Activated naive CD8-positive, alpha-beta T cell treated with anti-CD3 and anti-CD28 coated beads, Interleukin-2, amount 10 ng/mL, durations not matched to agents 7 days and 5 days (primary cell): ENCODE data around the gene CCDC15. TPM values are rescaled to one million over a fixed set of nuclear protein-coding genes. Genes with fewer than 3 reads are reported as not detected.

Experiments used
- ATAC-seq: fragments of 150-1000 bp; cut with Tn5 transposase; one replicate; pipeline ENCODE4 v1.10.0; 2021; ENCODE audit warnings: low read depth, moderate library complexity
- POLR2A ChIA-PET: fragments of 350-600 bp; sonication (Branson Sonifier 250); formaldehyde crosslinking; loops from one replicate; lab custom pipeline; 2021; ENCODE audit warnings: antibody characterized with exemption; lab: Charles Lee
- DNase-seq: peaks from one replicate; pipeline ENCODE4 v3.0.0; 2021
- H3K27ac Mint-ChIP-seq: one replicate; pipeline ENCODE4 v1.8.0; 2022; ENCODE audit warnings: mild to moderate bottlenecking, mixed read lengths
- H3K27me3 Mint-ChIP-seq: one replicate; pipeline ENCODE4 v1.8.0; 2022; ENCODE audit warnings: mild to moderate bottlenecking, moderate library complexity, mixed read lengths
- H3K36me3 Mint-ChIP-seq: one replicate; pipeline ENCODE4 v1.8.0; 2021; ENCODE audit warnings: mild to moderate bottlenecking, mixed read lengths
- H3K4me1 Mint-ChIP-seq: one replicate; pipeline ENCODE4 v1.8.0; 2021; ENCODE audit warnings: mixed read lengths
- H3K4me3 Mint-ChIP-seq: one replicate; pipeline ENCODE4 v1.8.0; 2022; ENCODE audit warnings: mild to moderate bottlenecking, moderate library complexity, mixed read lengths
- H3K9me3 Mint-ChIP-seq: one replicate; pipeline ENCODE4 v1.8.0; 2021; ENCODE audit warnings: mixed read lengths
- total RNA-seq, 2 experiments: library from RNA; stranded (reverse); gene quantifications; one replicate each; pipeline ENCODE4 v1.2.3, GENCODE V29; 2021

Gene CCDC15
- 1 to 10 TPM; 5.9 to 6.6 TPM for total RNA-seq

- ATAC-seq: peak; percentile 85
- H3K9me3 Mint-ChIP-seq: peaks cover 3% of the 10 kb centered on the region
Measured at GRCh38 chr11:124953753-124954589, at the start of gene CCDC15. Gene CCDC15 (plus strand): TSS chr11:124954202. CDS start chr11:124954733, 531 bp downstream.

GRCh38 chr11:124915541-124916369 lies 38.2 kb upstream of the CCDC15 start:
- POLR2A ChIA-PET: no interaction called here
- H3K27me3 Mint-ChIP-seq: peaks cover 8% of the 10 kb centered on the region
- H3K9me3 Mint-ChIP-seq: peaks cover 9% of the 10 kb centered on the region
- H3K4me3 Mint-ChIP-seq: no peak overlapping the region
- peaks cover 5% of the 10 kb centered on the region for H3K4me1 Mint-ChIP-seq
- no peak overlapping the region for H3K27ac Mint-ChIP-seq
- ATAC-seq (no peak), DNase-seq (no peak)
- H3K36me3 Mint-ChIP-seq: peaks cover 8% of the 10 kb centered on the region

More at GRCh38 chr11:124953753-124954589, at the start of gene CCDC15:
- POLR2A ChIA-PET: interaction anchor here (0.8 to 2.7 kb wide), 18 partner anchors 10 to 934 kb away, joined by 3 to 20 read pairs (median 4); partner anchors contain the start of genes HEPACAM, HYLS1, ROBO4 and SIAE
- Mint-ChIP-seq H3K27ac (no peak within 1 kb of the TSS), H3K36me3 (peaks cover 7% of the 10 kb centered on the region), H3K4me1 (peaks cover 11% of the 10 kb centered on the region), H3K4me3 (no peak within 1 kb of the TSS), H3K27me3 (no peaks in the 10 kb centered on the region)
- DNase-seq: peak; percentile 91

- Mint-ChIP-seq H3K4me1 (peaks cover 5% of the 10 kb centered on the region), H3K36me3 (peaks cover 8% of the 10 kb centered on the region), H3K4me3 (no peak overlapping the region), H3K9me3 (peaks cover 7% of the 10 kb centered on the region), H3K27ac (no peak overlapping the region), H3K27me3 (peaks cover 8% of the 10 kb centered on the region)
- DNase-seq (no peak), ATAC-seq (no peak)
- POLR2A ChIA-PET: interaction anchor here (1.2 kb wide), 1 partner anchor 37 kb away, joined by 4 read pairs; the partner anchor contains the start of gene CCDC15
Measured at GRCh38 chr11:124916370-124916710, 37.7 kb upstream of the CCDC15 start.

GRCh38 chr11:124917115-124917637 lies 36.8 kb upstream of the CCDC15 start:
- H3K4me3 Mint-ChIP-seq: no peak overlapping the region
- POLR2A ChIA-PET: interaction anchor here (1.2 kb wide), 1 partner anchor 37 kb away, joined by 4 read pairs; the partner anchor contains the start of gene CCDC15
- no peak for ATAC-seq
- peaks cover 8% of the 10 kb centered on the region for H3K27me3 Mint-ChIP-seq
- H3K36me3 Mint-ChIP-seq: peaks cover 4% of the 10 kb centered on the region
- H3K27ac Mint-ChIP-seq: no peak overlapping the region
- no peak for DNase-seq
- peaks cover 1% of the 10 kb centered on the region for H3K9me3 Mint-ChIP-seq
- H3K4me1 Mint-ChIP-seq: peaks cover 7% of the 10 kb centered on the region

- POLR2A ChIA-PET: interaction anchor here (1.1 kb wide), 1 partner anchor 32 kb away, joined by 3 read pairs; no protein-coding TSS in a partner anchor
- ATAC-seq: no peak
- peaks cover 5% of the 10 kb centered on the region for H3K27me3 Mint-ChIP-seq
- H3K9me3 Mint-ChIP-seq: peaks cover 1% of the 10 kb centered on the region
- H3K27ac Mint-ChIP-seq: peak within 1 kb of the TSS; percentile 50
- no peak for DNase-seq
- no peak within 1 kb of the TSS for H3K4me3 Mint-ChIP-seq
- peaks cover 21% of the 10 kb centered on the region for H3K4me1 Mint-ChIP-seq
- peaks cover 4% of the 10 kb centered on the region for H3K36me3 Mint-ChIP-seq
Measured at GRCh38 chr11:124918950-124919349, 35.1 kb upstream of the CCDC15 start, which contains the start of gene HEPN1. Gene HEPN1 (plus strand): TSS chr11:124919250.

GRCh38 chr11:124919898-124920297 lies 34.1 kb upstream of the CCDC15 start:
- H3K36me3 Mint-ChIP-seq: peaks cover 4% of the 10 kb centered on the region
- H3K27me3 Mint-ChIP-seq: peaks cover 5% of the 10 kb centered on the region
- POLR2A ChIA-PET: interaction anchor here (0.9 to 1.8 kb wide), 4 partner anchors 31 to 44 kb away, joined by 3 to 20 read pairs (median 3); partner anchors contain the start of gene CCDC15
- ATAC-seq (no peak), DNase-seq (no peak)
- H3K4me3 Mint-ChIP-seq: no peak overlapping the region
- peaks cover 1% of the 10 kb centered on the region for H3K9me3 Mint-ChIP-seq
- peaks cover 23% of the 10 kb centered on the region for H3K4me1 Mint-ChIP-seq
- no peak overlapping the region for H3K27ac Mint-ChIP-seq

GRCh38 chr11:124920356-124920755 lies 33.6 kb upstream of the CCDC15 start:
- ATAC-seq (no peak), DNase-seq (no peak)
- Mint-ChIP-seq H3K9me3 (no peaks in the 10 kb centered on the region), H3K27ac (peak overlapping the region; percentile 49), H3K4me3 (peak overlapping the region; percentile 56), H3K27me3 (peaks cover under 1% of the 10 kb centered on the region), H3K4me1 (peaks cover 23% of the 10 kb centered on the region), H3K36me3 (peaks cover 3% of the 10 kb centered on the region)
- POLR2A ChIA-PET: interaction anchor here (0.9 to 1.8 kb wide), 5 partner anchors 30 to 44 kb away, joined by 3 to 20 read pairs (median 3); partner anchors contain the start of gene CCDC15

GRCh38 chr11:124920870-124921609 lies 33.0 kb upstream of the CCDC15 start:
- Mint-ChIP-seq H3K27ac (peak overlapping the region; percentile 49), H3K27me3 (no peaks in the 10 kb centered on the region), H3K4me3 (peak overlapping the region; percentile 56)

GRCh38 chr11:124922831-124923230 lies 31.2 kb upstream of the CCDC15 start:
- Mint-ChIP-seq H3K9me3 (no peaks in the 10 kb centered on the region), H3K4me3 (peak overlapping the region; percentile 5), H3K27ac (peak overlapping the region; percentile 4), H3K4me1 (peaks cover 20% of the 10 kb centered on the region), H3K36me3 (peaks cover 3% of the 10 kb centered on the region), H3K27me3 (no peaks in the 10 kb centered on the region)
- no peak for DNase-seq
- POLR2A ChIA-PET: interaction anchor here (0.7 to 2.0 kb wide), 4 partner anchors 28 to 189 kb away, joined by 3 to 15 read pairs (median 8); partner anchors contain the start of gene CCDC15
- peak; percentile 8 for ATAC-seq

More at GRCh38 chr11:124920870-124921609, 33.0 kb upstream of the CCDC15 start:
- peak; percentile 89 for ATAC-seq
- H3K36me3 Mint-ChIP-seq: peaks cover 3% of the 10 kb centered on the region
- H3K4me1 Mint-ChIP-seq: peaks cover 20% of the 10 kb centered on the region
- peak; percentile 85 for DNase-seq
- no peaks in the 10 kb centered on the region for H3K9me3 Mint-ChIP-seq
- POLR2A ChIA-PET: interaction anchor here (0.9 to 1.8 kb wide), 3 partner anchors 30 to 39 kb away, joined by 3 to 20 read pairs (median 7); partner anchors contain the start of gene CCDC15

- Mint-ChIP-seq H3K27ac (peak overlapping the region; percentile 68), H3K27me3 (no peaks in the 10 kb centered on the region), H3K36me3 (peaks cover 3% of the 10 kb centered on the region), H3K9me3 (no peaks in the 10 kb centered on the region), H3K4me1 (peaks cover 20% of the 10 kb centered on the region), H3K4me3 (no peak overlapping the region)
- POLR2A ChIA-PET: interaction anchor here (0.7 to 2.0 kb wide), 4 partner anchors 27 to 189 kb away, joined by 3 to 15 read pairs (median 8); partner anchors contain the start of gene CCDC15
- ATAC-seq: peak; percentile 67
- peak; percentile 41 for DNase-seq
Measured at GRCh38 chr11:124923296-124923695, 30.7 kb upstream of the CCDC15 start.

- H3K9me3 Mint-ChIP-seq: no peaks in the 10 kb centered on the region
- ATAC-seq (no peak), DNase-seq (no peak)
- H3K4me1 Mint-ChIP-seq: peaks cover 13% of the 10 kb centered on the region
- POLR2A ChIA-PET: interaction anchor here (1.0 to 1.3 kb wide), 2 partner anchors 24 to 53 kb away, joined by 3 read pairs; no protein-coding TSS in a partner anchor
- no peak overlapping the region for H3K27ac Mint-ChIP-seq
- H3K4me3 Mint-ChIP-seq: no peak overlapping the region
- H3K36me3 Mint-ChIP-seq: peaks cover 1% of the 10 kb centered on the region
- no peaks in the 10 kb centered on the region for H3K27me3 Mint-ChIP-seq
Measured at GRCh38 chr11:124928942-124929665, 24.9 kb upstream of the CCDC15 start.
